T-cell (primary cell): ENCODE results near the gene ATP9B. TPM values are rescaled to one million over a fixed set of nuclear protein-coding genes. Genes with fewer than 3 reads are reported as not detected.

Experiments
- ATAC-seq, 4 experiments: fragments of 200-7000 bp in 3 of 4; fragments of 150-1000 bp in 1 of 4; cut with Tn5 transposase; replicated peaks in 1 of 4; 1 replicate in 3 of 4; 2 replicates in 1 of 4; pipeline ENCODE4 v1.10.0; 2021; ENCODE audit warnings: moderate library complexity in 3 of 4, mild to moderate bottlenecking in 2 of 4, moderate number of reproducible peaks in 1 of 4
- CTCF ChIA-PET, 2 donors: fragments of 300-600 bp; sonication (Branson Sonifier 250); formaldehyde crosslinking; loops; one replicate each; lab custom pipeline; 2022; ENCODE audit warnings: antibody characterized with exemption in 2 of 2; lab: Charles Lee
- POLR2A ChIA-PET, 2 donors: fragments of 300-600 bp; sonication (Branson Sonifier 250); formaldehyde crosslinking; loops; one replicate each; lab custom pipeline; 2022; ENCODE audit warnings: antibody characterized with exemption in 2 of 2; lab: Charles Lee
- DNase-seq, 35 experiments: peaks; one replicate each; pipeline versions ENCODE4 v3.0.0 to v3.0.0-alpha.2; 2013 to 2023
- H3K27ac ChIP-seq: one replicate; pipeline ENCODE4 v1.5.1; 2013; ENCODE audit warnings: low read length
- H3K27me3 ChIP-seq, 2 experiments: replicated peaks in 1 of 2; 1 replicate in 1 of 2; 2 replicates in 1 of 2; pipeline versions ENCODE4 v1.6.1 to v1.7.0; 2013; ENCODE audit warnings: low read length in 1 of 2, mixed read lengths in 1 of 2; ENCODE audit not compliant: control insufficient read depth in 2 of 2, insufficient read depth in 2 of 2; ENCODE audit errors: extremely low read depth in 1 of 2
- H3K36me3 ChIP-seq, 2 donors: 1 replicate in 1 of 2; 2 replicates in 1 of 2; pipeline versions ENCODE4 v1.6.1 to v1.7.0; 2013; ENCODE audit warnings: low read length in 1 of 2; ENCODE audit not compliant: control insufficient read depth in 2 of 2, insufficient read depth in 1 of 2; ENCODE audit errors: extremely low read depth in 1 of 2
- H3K4me1 ChIP-seq, 2 experiments: 1 replicate in 1 of 2; 2 replicates in 1 of 2; pipeline versions ENCODE4 v1.6.1 to v1.7.0; 2013; ENCODE audit warnings: low read length in 2 of 2, mixed read lengths in 1 of 2; ENCODE audit not compliant: insufficient read depth in 2 of 2, control insufficient read depth in 1 of 2; ENCODE audit errors: extremely low read depth in 1 of 2
- H3K4me3 ChIP-seq, 2 donors: 1 replicate in 1 of 2; 2 replicates in 1 of 2; pipeline versions ENCODE4 v1.5.1 to v1.7.0; 2013; ENCODE audit warnings: mild to moderate bottlenecking in 2 of 2, low read length in 1 of 2, moderate library complexity in 1 of 2; ENCODE audit not compliant: control insufficient read depth in 1 of 2; ENCODE audit errors: extremely low read depth in 1 of 2
- H3K9me3 ChIP-seq: 2 replicates; pipeline ENCODE4 v1.7.0; 2013
- H3K27ac Mint-ChIP-seq, 2 donors: one replicate each; pipeline ENCODE4 v1.8.0; 2020 to 2021; ENCODE audit warnings: mild to moderate bottlenecking in 2 of 2, mixed read lengths in 2 of 2
- H3K27me3 Mint-ChIP-seq, 2 donors: one replicate each; pipeline ENCODE4 v1.8.0; 2021 to 2022; ENCODE audit warnings: mixed read lengths in 2 of 2
- H3K36me3 Mint-ChIP-seq: one replicate; pipeline ENCODE4 v1.8.0; 2021; ENCODE audit warnings: mixed read lengths
- H3K4me1 Mint-ChIP-seq, 3 donors: one replicate each; pipeline ENCODE4 v1.8.0; 2020 to 2022; ENCODE audit warnings: mixed read lengths in 3 of 3, mild to moderate bottlenecking in 1 of 3
- H3K4me3 Mint-ChIP-seq, 3 donors: one replicate each; pipeline ENCODE4 v1.8.0; 2020 to 2022; ENCODE audit warnings: mild to moderate bottlenecking in 3 of 3, mixed read lengths in 3 of 3, moderate library complexity in 3 of 3
- H3K9me3 Mint-ChIP-seq, 3 donors: one replicate each; pipeline ENCODE4 v1.8.0; 2020 to 2022; ENCODE audit warnings: mixed read lengths in 3 of 3
- WGBS: methylation state at CpG from one replicate; pipeline ENCODE4 v1.1.5; 2013; ENCODE audit warnings: missing lambda C conversion rate; ENCODE audit not compliant: insufficient coverage; 5-methylcytosine and 5-hydroxymethylcytosine counted together
- total RNA-seq, 35 experiments: library from RNA in 6 of 35; stranded (reverse) in 6 of 35; fragments of 120-200 nt in 1 of 35; gene quantifications; one replicate each; pipeline versions ENCODE4 v1.2.1 to v1.2.4 and lab custom pipeline; 2013 to 2026

ATP9B gene
- total RNA-seq, 5 donors from 2014 or later (not counting 1 experiment from before 2014, with no cell fraction given) = 54.1 to 95.2 (median 65.4) TPM

DNA sequence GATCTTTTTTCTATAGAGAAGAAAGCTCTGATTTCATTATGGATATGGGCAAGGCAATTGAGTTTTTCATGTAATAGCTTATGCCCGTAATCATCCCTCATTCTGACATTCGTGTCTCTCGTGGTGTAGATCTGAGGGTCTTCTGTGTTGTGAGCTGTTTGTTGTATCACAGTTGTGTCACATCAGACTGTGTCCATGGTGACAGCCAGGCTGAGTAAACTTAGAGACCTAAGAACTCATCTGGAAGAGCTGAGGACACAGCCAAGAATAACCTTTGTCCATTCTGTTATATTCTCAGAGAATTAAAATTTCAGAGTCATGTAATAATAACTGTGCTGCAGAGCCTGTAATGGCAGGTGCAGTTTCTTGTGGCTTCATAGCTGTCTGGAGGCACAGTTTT, 116.5 kb downstream of the ATP9B start:
- Histone ChIP-seq H3K27me3 (no peaks in the 10 kb centered on the region), H3K9me3 (no peaks in the 10 kb centered on the region), H3K4me3 (no peak overlapping the region), H3K27ac (no peak overlapping the region), H3K36me3 (peaks cover 3 to 5% of the 10 kb centered on the region in 2 donors), H3K4me1 (no peaks in the 10 kb centered on the region)
- CTCF ChIA-PET = no interaction called here
- H3K4me1 Mint-ChIP-seq = peaks cover 3 to 8% (median 8%) of the 10 kb centered on the region in 3 donors
- DNase-seq (no peak), ATAC-seq (no peak)
- no peaks in the 10 kb centered on the region for H3K27me3 Mint-ChIP-seq
- H3K4me3 Mint-ChIP-seq = no peak overlapping the region
- POLR2A ChIA-PET = no interaction called here
- WGBS = no CpG with 5 or more reads among the region's 3 CpGs
- H3K36me3 Mint-ChIP-seq = peaks cover 38% of the 10 kb centered on the region
- H3K9me3 Mint-ChIP-seq = no peaks in the 10 kb centered on the region
- no peak overlapping the region for H3K27ac Mint-ChIP-seq

- Mint-ChIP-seq H3K36me3 (peaks cover 37% of the 10 kb centered on the region), H3K27ac (no peak overlapping the region), H3K9me3 (no peaks in the 10 kb centered on the region), H3K4me1 (peaks cover 0 to 8% (median 6%) of the 10 kb centered on the region in 3 donors), H3K4me3 (no peak overlapping the region), H3K27me3 (no peaks in the 10 kb centered on the region)
- H3K4me3 ChIP-seq = no peak overlapping the region
- ATAC-seq (no peak), DNase-seq (no peak)
- H3K9me3 ChIP-seq = no peaks in the 10 kb centered on the region
- no peaks in the 10 kb centered on the region for H3K4me1 ChIP-seq
- H3K27ac ChIP-seq = no peak overlapping the region
- ChIA-PET POLR2A (interaction anchor here in 1 of 2 donors (0.6 kb wide), 1 partner anchor 26 kb away, joined by 3 read pairs; no protein-coding TSS in a partner anchor), CTCF (no interaction called here)
- H3K27me3 ChIP-seq = no peaks in the 10 kb centered on the region
- 83% methylated on average over 1 of the region's 2 CpGs for WGBS
- peaks cover 3 to 5% of the 10 kb centered on the region in 2 donors for H3K36me3 ChIP-seq
These were observed 117.5 kb downstream of the ATP9B start for GRCh38 chr18:79186649-79187048.

DNA sequence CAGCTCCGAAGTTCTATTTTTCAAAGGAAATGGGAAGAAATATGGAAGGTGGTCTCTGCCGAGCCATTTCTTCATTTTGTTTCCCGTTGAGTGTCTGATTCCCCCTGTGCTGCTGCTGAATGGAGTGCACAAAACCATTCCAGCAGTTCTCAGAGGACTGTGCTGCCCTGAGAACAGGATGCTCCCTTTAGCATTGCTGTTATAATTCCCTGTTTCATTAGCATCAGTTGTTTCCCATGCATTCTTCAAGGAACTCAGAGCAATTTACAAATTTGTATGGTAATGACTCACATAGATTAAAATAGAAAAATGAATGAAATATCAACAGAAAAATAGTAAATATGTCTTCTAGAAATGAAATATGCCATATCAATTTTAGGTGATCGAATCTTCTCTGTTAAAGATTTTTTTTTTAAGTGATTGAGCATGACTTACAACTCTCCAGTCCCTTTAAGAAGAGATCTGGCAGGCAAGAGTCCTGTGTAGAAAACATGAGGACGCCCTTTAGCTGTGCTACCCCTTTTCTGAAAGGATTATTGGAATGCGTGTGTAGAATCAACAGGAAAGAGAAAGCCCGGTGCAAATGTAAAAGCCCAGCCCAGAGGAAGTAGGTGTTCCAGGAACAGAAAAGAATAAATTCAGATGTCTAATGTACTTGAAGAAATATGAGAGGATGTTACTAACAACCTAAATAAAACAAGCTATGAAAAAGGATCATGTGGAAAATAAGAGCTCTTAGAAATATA, 118.5 kb downstream of the ATP9B start:
- no peaks in the 10 kb centered on the region for H3K4me1 ChIP-seq
- no peak overlapping the region for H3K4me3 ChIP-seq
- peaks cover 5 to 6% of the 10 kb centered on the region in 2 donors for H3K36me3 ChIP-seq
- Mint-ChIP-seq H3K4me1 (peaks cover 0 to 8% (median 8%) of the 10 kb centered on the region in 3 donors), H3K27ac (peak overlapping the region in 1 of 2 donors; percentile 1), H3K4me3 (no peak overlapping the region), H3K27me3 (no peaks in the 10 kb centered on the region), H3K9me3 (no peaks in the 10 kb centered on the region), H3K36me3 (peaks cover 33% of the 10 kb centered on the region)
- H3K27me3 ChIP-seq = no peaks in the 10 kb centered on the region
- ChIA-PET CTCF (interaction anchor here in 1 of 2 donors (0.6 kb wide), 1 partner anchor 11 kb away, joined by 3 read pairs; no protein-coding TSS in a partner anchor), POLR2A (interaction anchor here in 1 of 2 donors (0.6 kb wide), 1 partner anchor 90 kb away, joined by 3 read pairs; no protein-coding TSS in a partner anchor)
- H3K9me3 ChIP-seq = no peaks in the 10 kb centered on the region
- DNase-seq (no peak), ATAC-seq (no peak)
- no peak overlapping the region for H3K27ac ChIP-seq
- no CpG with 5 or more reads among the region's 7 CpGs for WGBS

DNA sequence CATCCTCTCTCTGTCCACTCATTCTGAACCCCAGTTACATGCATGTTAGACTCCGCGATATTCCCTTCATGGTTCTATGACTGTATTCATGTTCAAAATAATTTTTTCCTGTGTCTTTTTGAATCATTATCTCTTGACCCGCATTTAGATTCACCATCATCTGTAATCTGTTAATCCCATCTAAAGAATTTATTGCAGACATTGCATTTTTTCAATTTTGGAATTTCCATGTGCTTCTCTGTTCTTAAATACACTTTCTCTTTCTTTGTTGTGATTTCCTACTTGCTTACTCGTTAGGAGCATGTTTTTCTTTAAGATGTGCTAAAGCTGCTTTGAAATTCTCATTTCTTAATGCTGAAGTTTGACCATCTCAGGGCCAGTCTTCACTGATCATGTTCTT, 122.2 kb downstream of the ATP9B start:
- H3K27me3 Mint-ChIP-seq = no peaks in the 10 kb centered on the region
- no peaks in the 10 kb centered on the region for H3K4me1 ChIP-seq
- peaks cover 24% of the 10 kb centered on the region for H3K36me3 Mint-ChIP-seq
- no peaks in the 10 kb centered on the region for H3K9me3 Mint-ChIP-seq
- no peaks in the 10 kb centered on the region for H3K9me3 ChIP-seq
- ATAC-seq (no peak), DNase-seq (no peak)
- peaks cover 0 to 8% (median 7%) of the 10 kb centered on the region in 3 donors for H3K4me1 Mint-ChIP-seq
- H3K36me3 ChIP-seq = peaks cover 5 to 30% of the 10 kb centered on the region in 2 donors
- CTCF ChIA-PET = no interaction called here
- H3K27ac Mint-ChIP-seq = no peak overlapping the region
- POLR2A ChIA-PET = no interaction called here
- H3K27me3 ChIP-seq = no peaks in the 10 kb centered on the region
- H3K4me3 Mint-ChIP-seq = no peak overlapping the region
- no peak overlapping the region for H3K27ac ChIP-seq
- 92% methylated on average over 4 of the region's 4 CpGs for WGBS
- H3K4me3 ChIP-seq = no peak overlapping the region

DNA sequence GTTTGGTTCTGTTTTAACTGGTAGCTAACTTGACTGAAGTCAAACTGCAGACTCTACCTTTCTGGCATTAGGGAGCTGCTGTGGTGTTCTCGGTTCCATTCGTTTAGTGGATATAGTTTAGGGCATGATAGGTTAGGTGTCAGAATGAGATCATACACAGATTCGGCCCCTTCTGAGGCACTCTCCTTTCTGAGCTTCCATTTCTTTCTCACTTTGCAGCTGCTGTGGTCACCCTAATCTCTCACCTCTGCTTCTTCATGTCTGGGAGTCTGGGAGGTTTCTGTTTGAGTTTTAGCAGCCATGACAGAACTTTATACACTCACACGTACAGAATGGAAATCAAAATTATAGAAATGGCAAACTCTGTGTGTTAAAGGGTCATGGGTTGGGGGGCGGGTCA, 122.8 kb downstream of the ATP9B start:
- H3K4me3 Mint-ChIP-seq = no peak overlapping the region
- CTCF ChIA-PET = no interaction called here

GRCh38 chr18:79193826-79194225, 124.6 kb downstream of the ATP9B start:
- H3K27me3 Mint-ChIP-seq = no peaks in the 10 kb centered on the region
- Histone ChIP-seq H3K4me1 (no peaks in the 10 kb centered on the region), H3K36me3 (peaks cover 0 to 32% of the 10 kb centered on the region in 2 donors), H3K27ac (no peak overlapping the region), H3K27me3 (no peaks in the 10 kb centered on the region), H3K9me3 (no peaks in the 10 kb centered on the region), H3K4me3 (no peak overlapping the region)
- H3K36me3 Mint-ChIP-seq = peaks cover 26% of the 10 kb centered on the region
- 100% methylated on average over 1 of the region's 2 CpGs for WGBS
- no peak overlapping the region for H3K4me3 Mint-ChIP-seq
- DNase-seq (no peak), ATAC-seq (no peak)
- H3K4me1 Mint-ChIP-seq = peaks cover 0 to 6% (median 2%) of the 10 kb centered on the region in 3 donors
- H3K27ac Mint-ChIP-seq = no peak overlapping the region
- ChIA-PET POLR2A (no interaction called here), CTCF (no interaction called here)
- no peaks in the 10 kb centered on the region for H3K9me3 Mint-ChIP-seq

More for the DNA sequence above, 122.8 kb downstream of the ATP9B start:
- Histone ChIP-seq H3K36me3 (peaks cover 5 to 32% of the 10 kb centered on the region in 2 donors), H3K4me3 (no peak overlapping the region), H3K9me3 (no peaks in the 10 kb centered on the region), H3K27ac (no peak overlapping the region), H3K27me3 (no peaks in the 10 kb centered on the region), H3K4me1 (no peaks in the 10 kb centered on the region)
- WGBS = no CpG with 5 or more reads among the region's 5 CpGs
- ATAC-seq (peak in 1 of 4 experiments; percentile 36), DNase-seq (peak in 2 of 35 experiments; percentile 5 to 21)
- Mint-ChIP-seq H3K36me3 (peaks cover 22% of the 10 kb centered on the region), H3K4me1 (peaks cover 0 to 7% (median 6%) of the 10 kb centered on the region in 3 donors), H3K9me3 (no peaks in the 10 kb centered on the region), H3K27ac (no peak overlapping the region), H3K27me3 (no peaks in the 10 kb centered on the region)
- POLR2A ChIA-PET = no interaction called here
